HepG2 (cell line): ENCODE data around the gene DHRS4L2. TPM values are rescaled to one million over a fixed set of nuclear protein-coding genes. Genes with fewer than 3 reads are reported as not detected.
"Not testable (repeated sequence)": the region's sequence is repeated elsewhere in the genome, so short reads cannot be mapped to it uniquely, and the experiment has no call there.

Experiments used
- ATAC-seq: fragments of 200-7000 bp; cut with Tn5 transposase; 3 replicates; pipeline ENCODE4 v1.9.1; 2020; ENCODE audit warnings: mild to moderate bottlenecking, moderate library complexity
- BruUV-seq: library from RNA; stranded (reverse); fragments of 400-500 nt; replicated peaks from 2 replicates; lab custom pipeline; 2021; lab: Mats Ljungman, UMichigan
- CTCF ChIA-PET: fragments of 300-600 bp; formaldehyde crosslinking; extraction: SDS; loops from one replicate; lab custom pipeline; 2021; ENCODE audit warnings: low total read pairs, inconsistent platforms, low intra/inter-chr PET ratio; lab: Yijun Ruan, JAX
- POLR2A ChIA-PET: fragments of 350-600 bp; sonication (Branson Sonifier 250); formaldehyde crosslinking; loops from one replicate; lab custom pipeline; 2020; ENCODE audit warnings: antibody characterized with exemption, inconsistent platforms; lab: Yijun Ruan, JAX
- DNase-seq: peaks from one replicate; pipeline ENCODE4 v3.0.0-alpha.2; 2015; ENCODE audit warnings: low spot score
- FAIRE-seq: peaks from 3 replicates; lab custom pipeline; 2011; peaks lifted over from hg19 to GRCh38; lab: Jason Lieb, UNC
- H2AFZ ChIP-seq: one replicate; pipeline ENCODE4 v1.6.1; 2011; ENCODE audit warnings: low read length, inconsistent platforms
- H3K27ac ChIP-seq: fragments of 300-600 bp; 3 replicates; pipeline ENCODE4 v1.8.0; 2011; ENCODE audit warnings: mixed run types, mild to moderate bottlenecking, mixed read lengths, low read length, inconsistent platforms; ENCODE audit not compliant: insufficient read depth; ENCODE audit errors: extremely low read length
- H3K27me3 ChIP-seq, 2 experiments: fragments of 200-600 bp in 1 of 2; 2 replicates in 1 of 2; 3 replicates in 1 of 2; pipeline versions ENCODE4 v1.6.0 to v1.8.0; 2011; ENCODE audit warnings: low read length in 2 of 2, mild to moderate bottlenecking in 2 of 2, moderate library complexity in 2 of 2, inconsistent platforms in 1 of 2; ENCODE audit not compliant: insufficient read depth in 2 of 2, control insufficient read depth in 1 of 2
- H3K36me3 ChIP-seq, 2 experiments: fragments of 200-600 bp in 1 of 2; replicated peaks in 1 of 2; 2 replicates in 1 of 2; 3 replicates in 1 of 2; pipeline versions ENCODE4 v1.5.1 to v1.8.0; 2011; ENCODE audit warnings: low read length in 2 of 2, inconsistent platforms in 1 of 2; ENCODE audit not compliant: insufficient read depth in 2 of 2, control insufficient read depth in 1 of 2
- H3K4me1 ChIP-seq: 2 replicates; pipeline ENCODE4 v1.5.1; 2012; ENCODE audit warnings: low read length, inconsistent platforms; ENCODE audit not compliant: insufficient read depth
- H3K4me2 ChIP-seq: 2 replicates; pipeline ENCODE4 v1.6.0; 2011; ENCODE audit warnings: low read depth, low read length, inconsistent platforms
- H3K4me3 ChIP-seq, 3 experiments: fragments of 200-600 bp in 1 of 3; sonication (generic), shearing (Covaris generic) in 1 of 3; replicated peaks in 1 of 3; 2 replicates each; pipeline ENCODE4 v1.5.1; 2011 to 2016; ENCODE audit warnings: low read length in 3 of 3, inconsistent platforms in 2 of 3, low read depth in 2 of 3, mild to moderate bottlenecking in 2 of 3, control low read depth in 1 of 3, mixed read lengths in 1 of 3; ENCODE audit not compliant: insufficient read depth in 1 of 3
- H3K79me2 ChIP-seq: one replicate; pipeline ENCODE4 v1.6.1; 2011; ENCODE audit warnings: low read length, inconsistent platforms; ENCODE audit not compliant: insufficient read depth
- H3K9ac ChIP-seq: 2 replicates; pipeline ENCODE4 v1.6.0; 2011; ENCODE audit warnings: mild to moderate bottlenecking, low read depth, low read length, inconsistent platforms; ENCODE audit not compliant: insufficient read depth
- H3K9me3 ChIP-seq: 2 replicates; pipeline ENCODE4 v1.5.1; 2012; ENCODE audit warnings: mild to moderate bottlenecking, low read length
- H4K20me1 ChIP-seq: 2 replicates; pipeline ENCODE4 v1.6.0; 2011; ENCODE audit warnings: inconsistent platforms, mild to moderate bottlenecking, low read length, moderate library complexity; ENCODE audit not compliant: insufficient read depth
- ATF7 ChIP-seq, 2 experiments: fragments of 450-650 bp in 1 of 2; sonication (generic) in 1 of 2; formaldehyde crosslinking in 1 of 2; IDR thresholded peaks; 2 replicates each; pipeline versions ENCODE4 v1.4.0 to v1.6.1; 2016 to 2020; ENCODE audit warnings: antibody characterized with exemption in 1 of 2, mild to moderate bottlenecking in 1 of 2, missing genetic modification reagents in 1 of 2
- ETV5 ChIP-seq: IDR thresholded peaks from 2 replicates; pipeline ENCODE4 v1.6.1; 2018; ENCODE audit warnings: missing biosample characterization, missing genetic modification reagents, inconsistent platforms, borderline replicate concordance
- FOXP1 ChIP-seq, 2 experiments: fragments of 450-650 bp in 1 of 2; IDR thresholded peaks; 2 replicates each; pipeline ENCODE4 v1.6.1; 2017 to 2018; ENCODE audit warnings: antibody characterized with exemption in 1 of 2
- GATAD2A ChIP-seq: IDR thresholded peaks from 2 replicates; pipeline ENCODE4 v1.6.1; 2016
- HMGXB3 ChIP-seq: sonication (generic); formaldehyde crosslinking; IDR thresholded peaks from 2 replicates; pipeline ENCODE4 v1.4.0; 2020; ENCODE audit warnings: missing genetic modification reagents, borderline replicate concordance
- KDM3A ChIP-seq: IDR thresholded peaks from 2 replicates; pipeline ENCODE4 v1.6.1; 2018; ENCODE audit warnings: low read depth, missing compliant biosample characterization
- MIER2 ChIP-seq: IDR thresholded peaks from 2 replicates; pipeline ENCODE4 v1.6.1; 2016; ENCODE audit warnings: missing biosample characterization, missing genetic modification reagents
- NCOA1 ChIP-seq: sonication (generic); formaldehyde crosslinking; IDR thresholded peaks from 2 replicates; pipeline ENCODE4 v1.9.0; 2021; ENCODE audit warnings: missing genetic modification reagents
- SPEN ChIP-seq: sonication (generic); formaldehyde crosslinking; IDR thresholded peaks from 2 replicates; pipeline ENCODE4 v1.5.1; 2020; ENCODE audit warnings: low read depth, mild to moderate bottlenecking, missing genetic modification reagents
- TARDBP ChIP-seq: sonication (generic); formaldehyde crosslinking; IDR thresholded peaks from 2 replicates; pipeline ENCODE4 v1.8.0; 2022; ENCODE audit warnings: mild to moderate bottlenecking, missing genetic modification reagents
- TBX3 ChIP-seq: fragments of 450-650 bp; IDR thresholded peaks from 2 replicates; pipeline ENCODE4 v1.6.1; 2017; ENCODE audit warnings: antibody characterized with exemption, mild to moderate bottlenecking, inconsistent platforms, borderline replicate concordance
- ZNF761 ChIP-seq: sonication (generic); formaldehyde crosslinking; conservative IDR thresholded peaks from 2 replicates; pipeline ENCODE4 v1.4.0; 2020; ENCODE audit warnings: mild to moderate bottlenecking, missing genetic modification reagents
- ZSCAN31 ChIP-seq: sonication (generic); formaldehyde crosslinking; IDR thresholded peaks from 2 replicates; pipeline ENCODE4 v1.5.0; 2020; ENCODE audit warnings: low read depth, mild to moderate bottlenecking, missing genetic modification reagents
- WGBS: methylation state at CpG from one replicate; pipeline ENCODE4 v1.1.6; 2017; ENCODE audit warnings: low lambda C conversion rate; 5-methylcytosine and 5-hydroxymethylcytosine counted together
- in situ Hi-C: cut with HindIII; loops from 2 replicates; pipeline ENCODE4 v1.10.0; 2017; ENCODE audit warnings: low pct_unique_long_range_greater_than_20kb; ENCODE audit not compliant: extremely low pct_ligation_motif_present
- intact Hi-C: fragments of 100-400 bp; cut with micrococcal nuclease; formaldehyde crosslinking; loops from one replicate; pipeline ENCODE4 v1.10.0; 2022; ENCODE audit not compliant: unreplicated experiment
- polyA plus RNA-seq, 8 experiments: library from polyadenylated mRNA; depleted of rRNA in 3 of 8; stranded (reverse) in 7 of 8; unstranded in 1 of 8; fragments of >200 nt; fragmentation: Illumina TruSeq in 4 of 8; extraction: Trizol in 4 of 8; gene quantifications; 2 replicates each; pipeline versions ENCODE4 v1.2.1 to v1.2.3, GENCODE V29; 2011 to 2016; ENCODE audit warnings: low read depth in 4 of 8, missing spikeins in 1 of 8, mixed read lengths in 1 of 8; ENCODE audit not compliant: insufficient read depth in 1 of 8
- total RNA-seq, 5 experiments: library from RNA; depleted of rRNA; stranded (reverse); fragments of >200 nt; fragmentation: Illumina TruSeq; extraction: Trizol; gene quantifications; 2 replicates each; pipeline ENCODE4 v1.2.3, GENCODE V29; 2016; ENCODE audit warnings: low read depth in 1 of 5

Gene DHRS4L2
- total and polyA plus RNA-seq, 2 of the 13 experiments (the other 11 are each of a cell fraction or from before 2014, with no cell fraction given) = 24.7 to 38.2 TPM

- H3K36me3 ChIP-seq; intact Hi-C loops; H3K4me2 ChIP-seq; FAIRE-seq; in situ Hi-C loops; H3K27me3 ChIP-seq; CTCF ChIA-PET; BruUV-seq; H2AFZ ChIP-seq; H4K20me1 ChIP-seq; H3K27ac ChIP-seq; DNase-seq; ATAC-seq; H3K9me3 ChIP-seq; H3K9ac ChIP-seq; H3K79me2 ChIP-seq; H3K4me3 ChIP-seq; TF ChIP-seq ATF7 (CRISPR knock-in tag; IDR thresholded peaks at IDR 0.05): not testable (repeated sequence)
- whole genome bisulfite sequencing = 78% methylated on average over 3 of the region's 3 CpGs
- TF ChIP-seq TBX3 (0 out of 2 replicates have a peak, but pooled peaks have one; percentile 11), ATF7 (IDR thresholded peaks at IDR 0.05) (peak; percentile 36; the same call in 1 of the 2 replicates)
- H3K4me1 ChIP-seq = peaks cover 32% of the 10 kb centered on the region
- POLR2A ChIA-PET = interaction anchor here (1.1 kb wide), 1 partner anchor 73 kb away, joined by 5 read pairs; the partner anchor contains the start of gene PCK2
Measured at GRCh38 chr14:24020520-24020919, 31.8 kb downstream of the DHRS4L2 start.

- WGBS = 67% methylated on average over 3 of the region's 3 CpGs
- in situ Hi-C loops; H2AFZ ChIP-seq; POLR2A ChIA-PET; BruUV-seq; H3K27me3 ChIP-seq; H3K9me3 ChIP-seq; H3K36me3 ChIP-seq; H3K9ac ChIP-seq; H3K4me3 ChIP-seq; H3K4me2 ChIP-seq; H3K79me2 ChIP-seq; DNase-seq; FAIRE-seq; H4K20me1 ChIP-seq; CTCF ChIA-PET; intact Hi-C loops; TF ChIP-seq FOXP1 (IDR thresholded peaks at IDR 0.05): not testable (repeated sequence)
- peaks cover 34% of the 10 kb centered on the region for H3K4me1 ChIP-seq
- H3K27ac ChIP-seq = peak overlapping the region; percentile 14
- peak; percentile 75 for ATAC-seq
- TF ChIP-seq FOXP1 (CRISPR knock-in tag; IDR thresholded peaks at IDR 0.05) (peak; percentile 59; the same call in 1 of the 2 replicates), SPEN (CRISPR knock-in tag) (0 out of 2 replicates have a peak, but pooled peaks have one; percentile 29), GATAD2A (CRISPR knock-in tag) (peak; percentile 83), ZNF761 (CRISPR knock-in tag) (0 out of 2 replicates have a peak, but pooled peaks have one; percentile 25), ETV5 (CRISPR knock-in tag) (peak; percentile 34; the same call in 1 of the 2 replicates), ZSCAN31 (0 out of 2 replicates have a peak, but pooled peaks have one; percentile 41), NCOA1 (CRISPR knock-in tag) (0 out of 2 replicates have a peak, but pooled peaks have one; percentile 53), MIER2 (0 out of 2 replicates have a peak, but pooled peaks have one; percentile 29), KDM3A (0 out of 2 replicates have a peak, but pooled peaks have one; percentile 42), HMGXB3 (CRISPR knock-in tag) (0 out of 2 replicates have a peak, but pooled peaks have one; percentile 23), TARDBP (CRISPR knock-in tag) (peak; percentile 16; the same call in 1 of the 2 replicates)
Measured at GRCh38 chr14:24024939-24025418, 36.2 kb downstream of the DHRS4L2 start.
